C1 segment of cervical spinal cord (tissue), 14 donors: Measurements from ENCODE around the gene EPG5.
"Not testable (repeated sequence)": the region's sequence is repeated elsewhere in the genome, so short reads cannot be mapped to it uniquely, and the experiment has no call there.

Experiments used
- DNase-seq, 14 donors: peaks; one replicate each; lab custom pipeline; 2025; lab: John Stamatoyannopoulos, UW

EPG5 gene

GRCh38 chr18:45814733-45815132 lies 152.4 kb downstream of the EPG5 start:
- DNase-seq: not testable (repeated sequence)

- DNase-seq: not testable (repeated sequence)
These were observed 160.0 kb downstream of the EPG5 start for GRCh38 chr18:45807144-45807543.

- no peak for DNase-seq
These were observed 160.9 kb downstream of the EPG5 start for GRCh38 chr18:45806226-45806625.

GRCh38 chr18:45805551-45805950 lies 161.6 kb downstream of the EPG5 start:
- DNase-seq: no peak

- DNase-seq: no peak
These were observed 164.2 kb downstream of the EPG5 start for GRCh38 chr18:45802814-45803492.

- DNase-seq: no peak
These were observed 165.6 kb downstream of the EPG5 start for GRCh38 chr18:45801416-45802004.
